Keratinocyte (primary cell): ENCODE results near the gene GRIK4. TPM values are rescaled to one million over a fixed set of nuclear protein-coding genes. Genes with fewer than 3 reads are reported as not detected.

Experiments used
- DNase-seq: peaks from one replicate; pipeline ENCODE4 v3.0.0-alpha.2; 2011; ENCODE audit warnings: low read depth, missing footprints, low spot score
- FAIRE-seq: peaks from 2 replicates; lab custom pipeline; 2011; peaks lifted over from hg19 to GRCh38; lab: Jason Lieb, UNC
- H2AFZ ChIP-seq: 2 replicates; pipeline ENCODE4 v1.6.0; 2012; ENCODE audit warnings: low read length, control low read depth, inconsistent platforms; ENCODE audit not compliant: control insufficient read depth
- H3K27ac ChIP-seq: 2 replicates; pipeline ENCODE4 v1.5.1; 2011; ENCODE audit warnings: low read length; ENCODE audit not compliant: control insufficient read depth, insufficient read depth
- H3K27me3 ChIP-seq: 3 replicates; pipeline ENCODE4 v1.6.0; 2011; ENCODE audit warnings: low read length; ENCODE audit not compliant: control insufficient read depth, insufficient read depth; ENCODE audit errors: extremely low read depth
- H3K36me3 ChIP-seq, 2 experiments: 2 replicates in 1 of 2; 3 replicates in 1 of 2; pipeline ENCODE4 v1.5.1; 2011; ENCODE audit warnings: low read length in 2 of 2, mild to moderate bottlenecking in 1 of 2; ENCODE audit not compliant: control insufficient read depth in 2 of 2, insufficient read depth in 2 of 2; ENCODE audit errors: extremely low read depth in 1 of 2
- H3K4me1 ChIP-seq: 3 replicates; pipeline ENCODE4 v1.5.1; 2011; ENCODE audit warnings: low read length; ENCODE audit not compliant: control insufficient read depth, insufficient read depth; ENCODE audit errors: extremely low read depth
- H3K4me2 ChIP-seq: 3 replicates; pipeline ENCODE4 v1.6.0; 2011; ENCODE audit warnings: low read depth, low read length; ENCODE audit not compliant: control insufficient read depth, insufficient read depth; ENCODE audit errors: extremely low read depth
- H3K4me3 ChIP-seq, 3 experiments: fragments of 200-600 bp in 1 of 3; sonication (generic) in 1 of 3; 2 replicates in 2 of 3; 3 replicates in 1 of 3; pipeline ENCODE4 v1.5.1; 2011 to 2016; ENCODE audit warnings: low read length in 3 of 3, mild to moderate bottlenecking in 3 of 3, control low read depth in 2 of 3, inconsistent platforms in 1 of 3, low read depth in 1 of 3, mixed read lengths in 1 of 3, mixed run types in 1 of 3, moderate library complexity in 1 of 3; ENCODE audit not compliant: control insufficient read depth in 2 of 3, insufficient read depth in 2 of 3; ENCODE audit errors: extremely low read depth in 1 of 3
- H3K79me2 ChIP-seq: 2 replicates; pipeline ENCODE4 v1.6.0; 2012; ENCODE audit warnings: low read length; ENCODE audit not compliant: control insufficient read depth, insufficient read depth
- H3K9ac ChIP-seq: 3 replicates; pipeline ENCODE4 v1.6.0; 2011; ENCODE audit warnings: low read length; ENCODE audit not compliant: control insufficient read depth, insufficient read depth; ENCODE audit errors: extremely low read depth
- H3K9me1 ChIP-seq: 3 replicates; pipeline ENCODE4 v1.6.0; 2011; ENCODE audit warnings: low read length; ENCODE audit not compliant: control insufficient read depth, insufficient read depth; ENCODE audit errors: extremely low read depth
- H3K9me3 ChIP-seq: 2 replicates; pipeline ENCODE4 v1.5.1; 2012; ENCODE audit warnings: low read depth, low read length; ENCODE audit not compliant: control insufficient read depth
- H4K20me1 ChIP-seq: 3 replicates; pipeline ENCODE4 v1.6.0; 2011; ENCODE audit warnings: low read length; ENCODE audit not compliant: control insufficient read depth, insufficient read depth; ENCODE audit errors: extremely low read depth
- EZH2 ChIP-seq: IDR thresholded peaks from one replicate; pipeline ENCODE4 v1.6.1; 2012; ENCODE audit warnings: inconsistent platforms, mild to moderate bottlenecking, low read length, moderate library complexity
- dilution Hi-C: fragments of 300-500 bp; cut with MboI; formaldehyde crosslinking; loops from one replicate; pipeline ENCODE4 v1.7.0; 2020; ENCODE audit warnings: low sequenced_read_pairs; ENCODE audit not compliant: extremely low pct_ligation_motif_present
- polyA plus RNA-seq, 5 experiments: library from polyadenylated mRNA; depleted of rRNA in 3 of 5; stranded (reverse) in 3 of 5; stranded (forward) in 1 of 5; unstranded in 1 of 5; fragments of >200 nt; gene quantifications; 1 replicate in 1 of 5; 2 replicates in 3 of 5; 3 replicates in 1 of 5; pipeline versions ENCODE4 v1.2.1 to v1.2.3, GENCODE V29; 2011 to 2012; ENCODE audit warnings: missing spikeins in 2 of 5, low read depth in 1 of 5, low replicate concordance in 1 of 5
- TF ChIP-seq, protein P1 (sequence below), 3 experiments: IDR thresholded peaks in 1 of 3; conservative IDR thresholded peaks in 1 of 3; optimal IDR thresholded peaks in 1 of 3; 2 replicates in 2 of 3; 3 replicates in 1 of 3; pipeline versions ENCODE3 to v1.5.1; 2011; ENCODE audit warnings: low read length in 3 of 3, mild to moderate bottlenecking in 3 of 3, moderate library complexity in 2 of 3, control low read depth in 1 of 3, inconsistent platforms in 1 of 3; ENCODE audit not compliant: insufficient read depth in 2 of 3; ENCODE audit errors: extremely low read depth in 1 of 3

The GRIK4 gene
- polyA plus RNA-seq, 1 donor (not counting 4 experiments of a cell fraction or from before 2014, with no cell fraction given), result not detected

DNA sequence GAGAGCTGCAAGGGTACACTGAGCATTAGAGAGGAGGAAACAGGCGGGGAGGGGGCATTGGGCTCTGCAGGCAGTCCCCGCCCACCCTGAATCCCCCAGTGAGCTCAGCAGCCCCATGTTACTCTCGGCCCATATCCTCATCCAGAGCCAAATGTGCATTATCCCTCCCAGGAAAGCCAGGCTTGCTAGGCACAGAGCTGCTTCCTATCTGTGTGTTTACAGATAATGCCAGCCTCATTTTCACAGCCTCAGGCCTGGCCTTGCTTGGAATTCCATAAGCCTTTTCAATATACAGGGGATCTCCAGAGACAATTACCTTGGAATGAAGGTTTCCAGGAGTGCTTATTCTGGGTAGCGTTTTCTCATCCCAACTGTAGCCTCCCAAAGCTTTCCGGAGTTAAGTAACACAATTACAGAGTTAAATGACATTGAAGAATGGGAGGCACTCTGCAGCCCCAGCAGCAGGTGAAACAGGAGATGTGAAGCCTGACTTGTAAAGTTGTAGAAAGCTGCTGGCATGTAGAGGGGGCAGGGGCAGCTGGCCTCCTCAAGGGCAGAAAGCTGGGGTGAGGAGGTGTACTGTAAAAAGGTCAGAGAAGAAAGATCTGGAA is 420.9 kb downstream of the GRIK4 start:
- no peak overlapping the region for H3K27ac ChIP-seq
- FAIRE-seq (no peak), DNase-seq (no peak)
- H3K4me3 ChIP-seq, result no peak overlapping the region
- dilution Hi-C loops, result loop anchor here (25.0 kb wide), 1 partner anchor 420 kb away; the partner anchor contains the start of gene GRIK4
- no peak overlapping the region for H3K4me2 ChIP-seq
- H4K20me1 ChIP-seq, result no peaks in the 10 kb centered on the region
- H2AFZ ChIP-seq, result no peak overlapping the region
- no peaks in the 10 kb centered on the region for H3K4me1 ChIP-seq
- H3K27me3 ChIP-seq, result no peaks in the 10 kb centered on the region
- no peaks in the 10 kb centered on the region for H3K9me3 ChIP-seq
- no peaks in the 10 kb centered on the region for H3K79me2 ChIP-seq
- TF ChIP-seq, protein P1, sequence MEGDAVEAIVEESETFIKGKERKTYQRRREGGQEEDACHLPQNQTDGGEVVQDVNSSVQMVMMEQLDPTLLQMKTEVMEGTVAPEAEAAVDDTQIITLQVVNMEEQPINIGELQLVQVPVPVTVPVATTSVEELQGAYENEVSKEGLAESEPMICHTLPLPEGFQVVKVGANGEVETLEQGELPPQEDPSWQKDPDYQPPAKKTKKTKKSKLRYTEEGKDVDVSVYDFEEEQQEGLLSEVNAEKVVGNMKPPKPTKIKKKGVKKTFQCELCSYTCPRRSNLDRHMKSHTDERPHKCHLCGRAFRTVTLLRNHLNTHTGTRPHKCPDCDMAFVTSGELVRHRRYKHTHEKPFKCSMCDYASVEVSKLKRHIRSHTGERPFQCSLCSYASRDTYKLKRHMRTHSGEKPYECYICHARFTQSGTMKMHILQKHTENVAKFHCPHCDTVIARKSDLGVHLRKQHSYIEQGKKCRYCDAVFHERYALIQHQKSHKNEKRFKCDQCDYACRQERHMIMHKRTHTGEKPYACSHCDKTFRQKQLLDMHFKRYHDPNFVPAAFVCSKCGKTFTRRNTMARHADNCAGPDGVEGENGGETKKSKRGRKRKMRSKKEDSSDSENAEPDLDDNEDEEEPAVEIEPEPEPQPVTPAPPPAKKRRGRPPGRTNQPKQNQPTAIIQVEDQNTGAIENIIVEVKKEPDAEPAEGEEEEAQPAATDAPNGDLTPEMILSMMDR (optimal IDR thresholded peaks at IDR 0.05 in 1 of 3, IDR thresholded peaks at IDR 0.05 in 1 of 3, conservative IDR thresholded peaks at IDR 0.05 in 1 of 3; ENCODE audit: extremely low read depth in 1 of 3, insufficient read depth in 2 of 3, low read length in 3 of 3), result no peak
- TF ChIP-seq EZH2, result no peak
- no peaks in the 10 kb centered on the region for H3K36me3 ChIP-seq
- H3K9me1 ChIP-seq, result no peaks in the 10 kb centered on the region
- no peak overlapping the region for H3K9ac ChIP-seq

DNA sequence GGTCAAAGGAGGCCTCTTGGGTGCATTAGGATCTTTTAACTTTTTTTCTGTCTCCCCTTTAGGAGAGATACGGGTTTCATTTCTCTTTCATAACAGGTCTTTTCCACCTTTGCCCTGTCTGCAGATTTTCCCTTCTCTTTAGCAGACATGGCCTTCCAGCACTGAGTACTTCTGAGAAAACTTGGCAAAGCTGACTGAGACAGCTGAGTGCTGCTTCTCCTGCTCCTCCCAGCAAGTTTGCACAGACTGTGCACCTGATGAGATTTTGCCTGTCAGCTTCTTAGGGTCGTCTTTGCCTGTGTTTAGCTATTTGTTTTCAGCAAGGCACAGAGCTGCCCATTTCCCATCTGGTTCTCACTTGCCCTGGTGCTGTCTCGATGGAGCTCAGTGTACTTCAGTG is 424.8 kb downstream of the GRIK4 start:
- Histone ChIP-seq H3K36me3 (no peaks in the 10 kb centered on the region), H3K9me3 (no peaks in the 10 kb centered on the region), H4K20me1 (no peaks in the 10 kb centered on the region), H3K9ac (no peak overlapping the region), H3K4me2 (no peak overlapping the region), H3K4me1 (no peaks in the 10 kb centered on the region), H3K9me1 (no peaks in the 10 kb centered on the region), H2AFZ (no peak overlapping the region), H3K27me3 (no peaks in the 10 kb centered on the region), H3K79me2 (no peaks in the 10 kb centered on the region), H3K27ac (no peak overlapping the region), H3K4me3 (no peak overlapping the region)
- dilution Hi-C loops, result loop anchor here (25.0 kb wide), 1 partner anchor 424 kb away; the partner anchor contains the start of gene GRIK4
- no peak for FAIRE-seq
- no peak for DNase-seq
- TF ChIP-seq EZH2, result no peak
- TF ChIP-seq, protein P1 (optimal IDR thresholded peaks at IDR 0.05 in 1 of 3, IDR thresholded peaks at IDR 0.05 in 1 of 3, conservative IDR thresholded peaks at IDR 0.05 in 1 of 3; ENCODE audit: extremely low read depth in 1 of 3, insufficient read depth in 2 of 3, low read length in 3 of 3), result no peak
